WTC11 (cell line): ENCODE measurements around the gene GPR156.

Experiments used
- FOXK1 ChIP-seq: sonication (generic); formaldehyde crosslinking; IDR thresholded peaks from 2 replicates; pipeline ENCODE4 v1.8.0; 2022; ENCODE audit warnings: mild to moderate bottlenecking, moderate library complexity, missing genetic modification reagents
- ZNF512 ChIP-seq: sonication (generic); formaldehyde crosslinking; IDR thresholded peaks from 2 replicates; pipeline ENCODE4 v1.8.1; 2022; ENCODE audit warnings: missing genetic modification reagents, borderline replicate concordance

- no peak for TF ChIP-seq ZNF512 (CRISPR knock-in tag)
- no peak for TF ChIP-seq FOXK1
Observed at GRCh38 chr3:120311863-120312794, 27.1 kb upstream of the GPR156 start.
